Mesendoderm (in vitro differentiated cells): ENCODE results near the gene HES3. TPM values are rescaled to one million over a fixed set of nuclear protein-coding genes. Genes with fewer than 3 reads are reported as not detected.

ENCODE experiments used
- DNase-seq: peaks from one replicate; pipeline ENCODE4 v3.0.0; 2013
- H2AK5ac ChIP-seq: 2 replicates; pipeline ENCODE4 v1.6.1; 2013; ENCODE audit warnings: low read length, inconsistent platforms
- H2BK120ac ChIP-seq: 2 replicates; pipeline ENCODE4 v1.6.1; 2013; ENCODE audit warnings: low read depth, mild to moderate bottlenecking, low read length, moderate library complexity, mixed read lengths
- H2BK15ac ChIP-seq: replicated peaks from 2 replicates; pipeline ENCODE4 v1.6.1; 2013; ENCODE audit warnings: low read depth, mild to moderate bottlenecking, moderate library complexity
- H2BK5ac ChIP-seq: 2 replicates; pipeline ENCODE4 v1.6.1; 2013; ENCODE audit warnings: low read length, inconsistent platforms
- H3K18ac ChIP-seq: 2 replicates; pipeline ENCODE4 v1.6.1; 2013; ENCODE audit warnings: mild to moderate bottlenecking, low read length, mixed read lengths
- H3K23ac ChIP-seq: one replicate; pipeline ENCODE4 v1.6.1; 2013; ENCODE audit warnings: low read length
- H3K27ac ChIP-seq: 2 replicates; pipeline ENCODE4 v1.5.1; 2013; ENCODE audit warnings: low read depth, mild to moderate bottlenecking, inconsistent platforms, low read length, moderate library complexity
- H3K27me3 ChIP-seq: 2 replicates; pipeline ENCODE4 v1.6.1; 2013; ENCODE audit warnings: low read length, control low read depth, mild to moderate bottlenecking, inconsistent platforms; ENCODE audit not compliant: insufficient read depth, poor library complexity
- H3K36me3 ChIP-seq: 2 replicates; pipeline ENCODE4 v1.6.1; 2013; ENCODE audit warnings: low read length, inconsistent platforms; ENCODE audit not compliant: control insufficient read depth, insufficient read depth
- H3K4ac ChIP-seq: one replicate; pipeline ENCODE4 v1.6.1; 2013; ENCODE audit warnings: low read depth, mild to moderate bottlenecking, low read length, moderate library complexity
- H3K4me1 ChIP-seq: 2 replicates; pipeline ENCODE4 v1.6.1; 2013; ENCODE audit warnings: low read depth, low read length, inconsistent platforms; ENCODE audit not compliant: control insufficient read depth
- H3K4me2 ChIP-seq: 2 replicates; pipeline ENCODE4 v1.6.1; 2013; ENCODE audit warnings: low read length
- H3K4me3 ChIP-seq: 2 replicates; pipeline ENCODE4 v1.5.1; 2013; ENCODE audit warnings: mild to moderate bottlenecking, low read length
- H3K56ac ChIP-seq: one replicate; pipeline ENCODE4 v1.6.1; 2013; ENCODE audit warnings: low read length
- H3K79me1 ChIP-seq: 2 replicates; pipeline ENCODE4 v1.6.1; 2013; ENCODE audit warnings: low read length, inconsistent platforms
- H3K79me2 ChIP-seq: 2 replicates; pipeline ENCODE4 v1.6.1; 2013; ENCODE audit warnings: mild to moderate bottlenecking, low read length; ENCODE audit not compliant: control insufficient read depth, insufficient read depth
- H3K9ac ChIP-seq: 2 replicates; pipeline ENCODE4 v1.6.1; 2013; ENCODE audit warnings: low read length, inconsistent platforms
- H4K5ac ChIP-seq: one replicate; pipeline ENCODE4 v1.6.1; 2013; ENCODE audit warnings: low read length
- H4K8ac ChIP-seq: one replicate; pipeline ENCODE4 v1.6.1; 2013; ENCODE audit warnings: low read depth, mild to moderate bottlenecking, control low read depth, low read length, moderate library complexity
- WGBS: extraction: QIAGEN DNeasy Blood & Tissue Kit; methylation state at CpG from one replicate; pipeline ENCODE4 v1.1.7; 2013; ENCODE audit warnings: low lambda C conversion rate, missing lambda C conversion rate; ENCODE audit not compliant: insufficient coverage; ENCODE audit errors: extremely low coverage; 5-methylcytosine and 5-hydroxymethylcytosine counted together
- polyA plus RNA-seq, 2 experiments: library from polyadenylated mRNA; stranded (reverse); fragments of 200-250 nt; gene quantifications; one replicate each; pipeline ENCODE4 v1.2.3, GENCODE V29; 2013

The HES3 gene, protein sequence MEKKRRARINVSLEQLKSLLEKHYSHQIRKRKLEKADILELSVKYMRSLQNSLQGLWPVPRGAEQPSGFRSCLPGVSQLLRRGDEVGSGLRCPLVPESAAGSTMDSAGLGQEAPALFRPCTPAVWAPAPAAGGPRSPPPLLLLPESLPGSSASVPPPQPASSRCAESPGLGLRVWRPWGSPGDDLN
- 0.27 TPM for polyA plus RNA-seq (2013, experiment 1 of 2)
- 0.20 TPM for polyA plus RNA-seq (2013, experiment 2 of 2)

DNA sequence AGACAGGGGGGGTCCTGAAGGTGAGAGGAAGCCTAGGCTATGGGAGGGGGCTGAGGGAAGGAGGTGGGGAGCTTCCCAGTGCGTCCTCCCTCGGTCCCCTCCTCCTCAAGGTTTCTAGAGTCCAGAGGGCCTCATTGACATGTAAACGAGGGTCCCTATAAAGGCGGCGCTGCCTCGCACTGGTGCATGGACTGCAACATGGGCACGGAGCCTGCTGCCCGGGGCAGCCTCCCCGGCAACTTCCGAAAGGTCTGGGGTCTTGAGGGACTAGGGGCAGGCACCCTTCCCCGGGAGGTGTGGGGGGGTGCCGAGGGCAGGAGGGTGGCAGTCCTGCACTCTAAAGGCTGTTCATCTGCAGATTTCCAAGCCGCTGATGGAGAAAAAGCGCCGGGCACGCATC is at the start of gene HES3:
Gene HES3, plus strand, starts transcription at position 187 of the 400 bp plus-strand sequence. Its CDS starts 187 bp downstream, at position 374.
- Histone ChIP-seq H3K56ac (no peak within 1 kb of the TSS), H3K27ac (no peak within 1 kb of the TSS)
- WGBS: no CpG with 5 or more reads among the region's 16 CpGs

DNA sequence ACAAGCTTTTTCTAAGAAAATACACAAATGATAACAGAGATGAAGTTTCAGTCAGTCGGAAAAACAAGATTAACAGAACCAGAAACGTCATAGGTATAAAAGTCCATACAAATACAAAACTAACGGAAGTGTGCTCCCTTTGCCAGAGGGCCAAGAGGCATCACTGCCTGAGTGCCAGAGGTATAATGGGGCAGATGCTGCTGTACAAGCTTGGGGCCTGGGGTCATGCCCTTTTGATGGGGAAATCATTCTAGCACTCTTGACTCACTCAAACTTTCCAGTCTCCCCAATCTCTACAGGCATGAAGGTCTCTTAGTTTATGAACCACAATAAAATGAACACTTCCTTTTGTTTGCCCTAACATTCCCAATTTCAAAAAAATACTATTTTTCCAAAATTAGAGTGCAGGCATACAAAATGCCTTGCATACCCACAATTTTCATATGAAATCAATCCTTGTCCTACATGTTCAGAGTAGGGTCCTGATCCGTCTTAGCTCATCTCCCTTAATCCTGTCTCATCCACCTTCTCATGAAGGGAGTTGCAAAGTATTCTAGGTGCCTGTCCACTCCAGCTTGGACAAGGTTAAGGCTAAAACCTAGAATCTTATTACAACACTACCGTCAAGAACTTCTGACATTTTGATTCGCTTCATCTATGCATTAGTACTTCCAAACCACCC is 46.1 kb upstream of the HES3 start:
- DNase-seq: no peak
- Histone ChIP-seq H3K27ac (no peak overlapping the region), H3K4me1 (peaks cover 8% of the 10 kb centered on the region), H3K23ac (no peak overlapping the region), H4K5ac (no peak overlapping the region), H3K4ac (no peak overlapping the region), H4K8ac (no peak overlapping the region), H3K9ac (peak overlapping the region; percentile 94), H2BK120ac (no peak overlapping the region), H3K4me2 (peak overlapping the region; percentile 96), H2AK5ac (no peak overlapping the region), H3K56ac (peak overlapping the region; percentile 87), H3K27me3 (no peaks in the 10 kb centered on the region), H2BK5ac (no peak overlapping the region), H3K4me3 (peak overlapping the region; percentile 95), H3K18ac (no peak overlapping the region), H3K36me3 (peaks cover 8% of the 10 kb centered on the region), H3K79me2 (peaks cover 49% of the 10 kb centered on the region), H3K79me1 (peaks cover 9% of the 10 kb centered on the region), H2BK15ac (no peak overlapping the region)
- no CpG with 5 or more reads among the region's 6 CpGs for WGBS

More for the DNA sequence above, at the start of gene HES3:
- Histone ChIP-seq H3K79me2 (no peaks in the 10 kb centered on the region), H3K23ac (no peak within 1 kb of the TSS), H2AK5ac (no peak within 1 kb of the TSS), H3K27me3 (peaks cover 43% of the 10 kb centered on the region), H2BK5ac (no peak within 1 kb of the TSS), H4K5ac (no peak within 1 kb of the TSS), H3K4me2 (no peak within 1 kb of the TSS), H3K4ac (no peak within 1 kb of the TSS), H3K4me3 (no peak within 1 kb of the TSS), H3K4me1 (no peaks in the 10 kb centered on the region), H2BK15ac (no peak within 1 kb of the TSS), H3K79me1 (no peaks in the 10 kb centered on the region), H3K9ac (no peak within 1 kb of the TSS), H2BK120ac (no peak within 1 kb of the TSS), H3K36me3 (no peaks in the 10 kb centered on the region), H4K8ac (no peak within 1 kb of the TSS), H3K18ac (no peak within 1 kb of the TSS)
- DNase-seq: no peak

DNA sequence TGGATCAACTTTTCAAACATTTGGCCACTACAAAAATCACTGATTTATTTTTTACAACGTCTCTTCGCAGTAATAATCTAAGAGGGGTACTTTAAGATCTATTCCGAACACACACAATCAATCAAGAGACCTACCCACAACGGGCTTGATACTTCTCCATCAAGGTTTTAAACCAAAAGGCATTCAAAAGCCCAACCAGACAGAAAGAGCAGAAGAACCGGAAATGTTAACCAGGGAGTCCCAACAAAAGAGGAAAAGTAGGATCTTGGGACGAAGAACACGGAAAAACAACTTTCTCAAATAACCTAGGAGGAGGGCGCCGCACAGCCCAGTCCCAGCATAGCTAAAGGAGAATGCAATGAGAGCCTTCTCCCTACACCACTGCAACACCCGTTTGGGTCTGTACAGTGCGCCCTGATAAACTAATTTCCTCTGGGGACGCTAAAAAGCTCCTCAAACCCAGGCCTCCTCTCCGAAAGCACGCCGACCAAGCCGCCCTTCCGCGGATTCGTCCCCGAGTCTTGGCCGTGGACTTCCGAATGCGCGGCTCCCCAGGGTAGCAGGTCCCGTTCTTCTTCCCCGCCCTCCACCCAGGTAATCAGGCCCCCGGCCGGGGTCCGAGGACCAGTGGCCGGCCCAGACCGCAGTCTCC is 45.2 kb upstream of the HES3 start:
- peak overlapping the region; percentile 81 for H3K18ac ChIP-seq
- H2BK15ac ChIP-seq: no peak overlapping the region
- WGBS: no CpG with 5 or more reads among the region's 31 CpGs
- H3K4me2 ChIP-seq: peak overlapping the region; percentile 96
- peak overlapping the region; percentile 80 for H3K23ac ChIP-seq
- H3K27ac ChIP-seq: peak overlapping the region; percentile 35
- no peaks in the 10 kb centered on the region for H3K27me3 ChIP-seq
- H2AK5ac ChIP-seq: peak overlapping the region; percentile 37
- peak overlapping the region; percentile 94 for H3K9ac ChIP-seq
- peaks cover 8% of the 10 kb centered on the region for H3K4me1 ChIP-seq
- peaks cover 45% of the 10 kb centered on the region for H3K79me2 ChIP-seq
- peaks cover 9% of the 10 kb centered on the region for H3K79me1 ChIP-seq
- H3K36me3 ChIP-seq: peaks cover 7% of the 10 kb centered on the region
- no peak for DNase-seq
- peak overlapping the region; percentile 95 for H3K4me3 ChIP-seq
- peak overlapping the region; percentile 69 for H2BK120ac ChIP-seq
- H3K56ac ChIP-seq: peak overlapping the region; percentile 100
- peak overlapping the region; percentile 88 for H4K8ac ChIP-seq
- peak overlapping the region; percentile 100 for H3K4ac ChIP-seq
- peak overlapping the region; percentile 77 for H4K5ac ChIP-seq
- H2BK5ac ChIP-seq: no peak overlapping the region

DNA sequence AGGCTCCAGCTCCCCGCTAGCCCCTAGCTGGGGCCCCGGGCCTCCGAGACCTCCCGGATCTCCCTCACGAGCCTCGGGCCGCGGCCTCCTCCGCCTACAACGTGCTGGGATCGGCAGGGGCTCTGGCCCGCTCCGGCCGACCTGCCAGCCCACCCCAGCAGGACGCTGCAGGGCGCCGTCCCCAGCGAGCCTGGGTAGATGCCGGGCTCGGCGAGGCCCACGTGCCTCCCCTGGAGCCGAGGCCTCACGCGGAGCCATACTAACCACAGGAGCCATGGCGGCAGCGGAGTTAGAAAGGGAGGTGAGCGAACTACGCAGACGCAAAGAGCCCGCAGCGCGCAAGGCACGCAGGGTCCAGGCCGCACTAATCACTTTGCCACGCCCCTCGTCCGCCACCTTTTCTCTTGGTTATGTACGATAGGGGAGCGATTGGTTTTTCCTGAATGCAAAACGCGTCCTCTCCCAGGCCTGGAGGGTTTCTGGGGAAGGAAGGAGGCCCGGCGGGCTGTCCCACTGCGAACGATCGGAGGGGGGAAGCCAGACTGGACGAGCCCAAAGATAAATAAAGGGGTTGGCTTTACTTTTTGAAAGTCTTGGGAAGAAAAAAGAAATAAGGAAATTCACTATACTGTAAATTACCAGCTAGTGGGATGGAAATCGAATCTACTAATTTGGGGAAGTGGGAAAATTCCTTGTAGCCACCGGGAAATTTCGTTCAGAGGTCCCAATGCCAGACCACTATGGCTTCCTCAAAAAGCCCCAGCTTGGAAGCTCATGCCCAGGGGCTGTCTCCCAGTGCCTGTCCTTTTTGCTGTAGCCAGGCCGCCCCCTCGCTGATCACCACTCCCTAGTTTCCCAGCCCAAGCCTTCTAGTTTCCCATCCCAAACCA is 44.4 kb upstream of the HES3 start, which contains the start of gene RPL22:
Gene RPL22, minus strand, starts transcription at position 298 of the 890 bp plus-strand sequence. Its CDS starts 22 bp downstream, at position 276.
- Histone ChIP-seq H3K4ac (peak within 1 kb of the TSS; percentile 100), H2BK120ac (peak within 1 kb of the TSS; percentile 69), H2AK5ac (peak within 1 kb of the TSS; percentile 90), H3K27me3 (no peaks in the 10 kb centered on the region), H3K27ac (peak within 1 kb of the TSS; percentile 35), H3K79me1 (peaks cover 8% of the 10 kb centered on the region), H3K56ac (peak within 1 kb of the TSS; percentile 100), H2BK15ac (no peak within 1 kb of the TSS), H3K36me3 (peaks cover 5% of the 10 kb centered on the region), H3K23ac (peak within 1 kb of the TSS; percentile 100), H3K79me2 (peaks cover 38% of the 10 kb centered on the region), H4K5ac (peak within 1 kb of the TSS; percentile 100), H3K18ac (peak within 1 kb of the TSS; percentile 81), H3K4me3 (peak within 1 kb of the TSS; percentile 95), H3K4me2 (peak within 1 kb of the TSS; percentile 96), H3K9ac (peak within 1 kb of the TSS; percentile 94), H2BK5ac (peak within 1 kb of the TSS; percentile 95), H4K8ac (peak within 1 kb of the TSS; percentile 88), H3K4me1 (peaks cover 8% of the 10 kb centered on the region)
- peak; percentile 100 for DNase-seq
- WGBS: no CpG with 5 or more reads among the region's 53 CpGs

DNA sequence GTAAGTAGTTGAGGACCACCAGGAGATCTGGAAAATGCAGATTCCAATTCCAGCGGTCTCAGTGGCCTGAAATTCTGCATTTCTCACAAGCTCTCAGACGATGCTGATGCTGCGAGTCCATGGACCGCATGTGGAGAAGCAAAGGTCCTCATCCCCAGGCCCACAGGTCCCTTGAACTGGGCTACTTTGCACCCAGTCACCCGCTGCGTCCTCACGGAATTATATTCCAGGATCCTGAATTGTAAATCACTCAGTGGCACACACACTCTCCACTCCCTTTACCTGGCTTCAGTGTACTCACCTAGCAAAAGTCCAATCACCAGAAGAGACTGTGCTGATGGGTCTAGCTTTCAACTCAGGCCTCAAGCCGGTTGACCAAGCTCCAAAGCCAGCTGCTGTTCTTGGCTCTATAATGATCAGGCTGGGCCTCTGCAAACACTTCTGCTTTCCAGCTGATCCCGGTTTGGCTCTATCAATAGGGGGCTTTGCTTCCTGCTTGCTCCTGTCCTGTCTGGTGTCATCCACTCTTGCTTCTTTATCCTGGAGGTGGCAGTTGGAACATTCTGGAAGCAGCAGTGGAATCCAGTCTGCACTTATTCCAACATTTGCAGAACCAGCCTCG is 43.7 kb upstream of the HES3 start:
- Histone ChIP-seq H3K23ac (no peak overlapping the region), H3K79me2 (peaks cover 37% of the 10 kb centered on the region), H2AK5ac (peak overlapping the region; percentile 90), H3K36me3 (peaks cover 5% of the 10 kb centered on the region), H2BK15ac (no peak overlapping the region), H3K9ac (peak overlapping the region; percentile 75), H4K5ac (peak overlapping the region; percentile 100), H4K8ac (peak overlapping the region; percentile 69), H3K4me1 (peaks cover 8% of the 10 kb centered on the region), H3K18ac (peak overlapping the region; percentile 55), H2BK5ac (peak overlapping the region; percentile 64), H3K56ac (peak overlapping the region; percentile 90), H3K4ac (peak overlapping the region; percentile 82), H3K4me3 (no peak overlapping the region), H3K27ac (no peak overlapping the region), H3K79me1 (peaks cover 8% of the 10 kb centered on the region), H3K4me2 (peak overlapping the region; percentile 45), H3K27me3 (no peaks in the 10 kb centered on the region), H2BK120ac (no peak overlapping the region)
- DNase-seq: peak; percentile 16
- no CpG with 5 or more reads among the region's 10 CpGs for WGBS
